Ureter (tissue), 1 donor: ENCODE data around the gene SOX1. TPM values are rescaled to one million over a fixed set of nuclear protein-coding genes. Genes with fewer than 3 reads are reported as not detected.

Experiments
- DNase-seq: peaks from one replicate; pipeline ENCODE4 v3.0.0-alpha.2; 2020; ENCODE audit warnings: low spot score
- total RNA-seq: library from RNA; stranded (reverse); gene quantifications from one replicate; pipeline ENCODE4 v1.2.4, GENCODE V29; 2023
- donor health status: DM: yes; HTN: yes; CAD: no.

Gene SOX1
- not detected for total RNA-seq

DNA sequence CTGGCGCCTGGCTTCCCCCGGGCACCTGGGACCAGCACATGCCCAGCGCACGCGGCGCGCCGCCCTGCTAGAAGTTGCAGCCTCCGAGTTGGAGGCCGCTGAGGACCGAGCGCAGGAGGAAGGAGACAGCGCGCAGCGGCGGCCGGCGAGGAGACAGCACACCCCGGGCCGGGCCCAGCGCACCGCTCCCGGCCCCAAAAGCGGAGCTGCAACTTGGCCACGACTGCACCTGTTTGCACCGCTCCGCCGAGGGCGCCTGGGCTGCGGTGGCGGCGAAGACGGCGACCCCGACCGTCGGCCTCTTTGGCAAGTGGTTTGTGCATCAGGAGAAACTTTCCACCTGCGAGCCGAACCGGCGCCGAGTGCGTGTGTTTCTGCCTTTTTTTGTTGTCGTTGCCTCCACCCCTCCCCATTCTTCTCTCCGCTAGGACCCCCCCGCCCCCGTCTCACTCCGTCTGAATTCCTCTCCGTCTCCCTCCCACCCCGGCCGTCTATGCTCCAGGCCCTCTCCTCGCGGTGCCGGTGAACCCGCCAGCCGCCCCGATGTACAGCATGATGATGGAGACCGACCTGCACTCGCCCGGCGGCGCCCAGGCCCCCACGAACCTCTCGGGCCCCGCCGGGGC, at the start of gene SOX1:
TSS of gene SOX1 (plus strand) at position 34 of the 626 bp plus-strand sequence. CDS start at position 544, 510 bp downstream.
- no peak for DNase-seq

- DNase-seq = no peak
Observed at GRCh38 chr13:112024577-112024976, 42.4 kb upstream of the SOX1 start.

- DNase-seq = no peak
Observed at GRCh38 chr13:112027250-112027649, 39.7 kb upstream of the SOX1 start.

- DNase-seq = no peak
Observed at GRCh38 chr13:112028481-112028880, 38.5 kb upstream of the SOX1 start.

DNA sequence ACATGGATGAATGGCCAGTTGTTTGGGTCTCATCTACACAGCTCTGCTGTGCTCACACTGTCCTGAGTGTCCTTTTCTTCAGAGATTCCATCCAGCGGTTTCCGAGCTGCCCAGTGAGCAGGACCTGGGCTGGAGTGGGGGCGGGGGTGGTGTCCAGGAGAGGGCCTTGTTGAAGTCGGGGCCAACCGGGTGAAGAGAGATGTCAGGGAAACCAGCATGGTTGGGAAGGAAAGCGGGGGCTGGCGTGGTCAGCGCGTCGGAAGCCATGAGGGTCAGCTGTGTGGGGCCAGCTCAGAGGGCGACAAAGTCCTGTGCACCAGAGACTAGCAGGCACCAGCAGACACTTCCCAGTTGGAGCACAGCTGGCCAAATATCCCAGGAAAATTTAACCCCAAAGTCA, 37.8 kb upstream of the SOX1 start:
- DNase-seq = no peak

DNA sequence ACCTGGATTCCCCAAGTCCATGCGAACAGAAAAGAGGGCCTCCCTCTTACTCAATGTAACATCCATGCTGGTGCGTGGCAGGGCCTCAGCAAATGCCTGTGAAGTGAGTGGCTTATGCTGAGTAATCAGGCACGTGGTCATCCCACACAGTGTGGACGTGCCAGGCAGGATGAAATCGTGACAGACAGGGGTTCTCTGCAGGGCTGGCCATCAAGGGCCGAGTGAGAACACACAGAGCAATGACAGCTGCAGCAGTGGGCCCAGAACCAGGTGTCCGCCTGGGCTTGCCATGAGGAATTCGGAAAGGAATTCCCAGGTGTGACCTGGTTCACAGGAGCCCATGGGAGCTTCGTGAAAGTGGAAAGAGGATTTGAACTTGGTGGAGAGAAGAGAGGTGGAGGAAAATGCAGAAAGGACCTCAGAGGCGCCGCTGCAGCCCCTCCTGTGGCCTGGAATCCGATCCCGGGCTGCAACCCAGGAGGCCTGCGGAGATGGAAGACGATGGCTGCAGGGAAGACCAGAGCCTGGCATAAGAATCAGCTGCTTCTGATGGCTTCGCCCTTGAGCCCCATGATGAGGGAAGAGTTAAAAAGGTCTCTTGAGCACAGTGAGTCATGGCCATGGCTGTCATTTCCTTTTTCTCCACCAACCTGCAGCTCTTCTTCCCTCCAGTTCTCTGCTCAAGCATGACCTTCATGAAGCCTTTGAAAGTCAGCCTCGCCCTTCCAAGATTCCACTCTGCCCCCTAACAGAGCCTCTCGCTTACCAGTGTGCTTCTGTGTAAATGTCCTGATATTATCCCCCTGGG, 34.6 kb upstream of the SOX1 start:
- DNase-seq = no peak

DNA sequence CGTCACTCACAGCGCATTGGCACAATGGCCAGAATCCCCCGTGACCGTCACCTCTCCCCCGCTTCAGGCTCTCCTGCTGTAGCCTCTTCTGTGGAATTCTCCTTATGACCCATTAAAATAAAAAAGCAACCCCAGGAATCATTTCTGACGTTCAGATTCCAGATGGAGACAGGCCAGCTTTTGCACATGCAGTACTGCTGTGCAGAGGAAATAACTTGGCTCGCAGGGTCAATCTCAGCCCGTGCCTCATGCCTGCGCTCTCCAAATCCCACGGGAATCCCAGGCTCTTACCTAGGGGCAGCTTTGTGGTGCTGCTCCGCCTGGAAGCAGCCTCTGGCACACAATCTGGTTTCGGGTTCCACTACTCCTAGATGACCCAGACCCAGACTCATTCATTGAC, 32.7 kb upstream of the SOX1 start:
- no peak for DNase-seq

- DNase-seq = no peak
Observed at GRCh38 chr13:112034846-112035245, 32.1 kb upstream of the SOX1 start.

DNA sequence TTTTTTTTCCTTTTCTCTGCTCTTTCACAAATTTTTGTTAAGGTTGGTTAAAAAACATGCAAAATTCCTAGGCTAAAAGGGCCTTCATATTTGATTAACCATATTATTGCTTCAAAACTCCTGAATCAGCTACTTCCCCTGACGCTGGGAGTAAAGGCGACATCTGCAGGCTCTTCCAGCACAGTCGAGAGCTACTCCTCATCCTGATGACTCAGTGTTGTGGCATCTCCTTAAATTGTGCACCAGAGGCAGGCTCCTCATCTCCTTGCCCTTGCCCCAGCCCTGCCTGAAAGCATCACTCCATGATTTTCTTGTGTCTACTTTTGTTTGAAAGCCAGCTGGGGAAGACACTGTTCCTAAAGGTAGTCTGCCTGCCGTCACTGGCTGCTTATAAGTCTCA, 24.5 kb upstream of the SOX1 start:
- no peak for DNase-seq

- DNase-seq = no peak
Observed at GRCh38 chr13:112052213-112052612, 14.7 kb upstream of the SOX1 start.

- no peak for DNase-seq
Observed at GRCh38 chr13:112053167-112053743, 13.7 kb upstream of the SOX1 start.

- DNase-seq = no peak
Observed at GRCh38 chr13:112053744-112054615, 13.0 kb upstream of the SOX1 start.

DNA sequence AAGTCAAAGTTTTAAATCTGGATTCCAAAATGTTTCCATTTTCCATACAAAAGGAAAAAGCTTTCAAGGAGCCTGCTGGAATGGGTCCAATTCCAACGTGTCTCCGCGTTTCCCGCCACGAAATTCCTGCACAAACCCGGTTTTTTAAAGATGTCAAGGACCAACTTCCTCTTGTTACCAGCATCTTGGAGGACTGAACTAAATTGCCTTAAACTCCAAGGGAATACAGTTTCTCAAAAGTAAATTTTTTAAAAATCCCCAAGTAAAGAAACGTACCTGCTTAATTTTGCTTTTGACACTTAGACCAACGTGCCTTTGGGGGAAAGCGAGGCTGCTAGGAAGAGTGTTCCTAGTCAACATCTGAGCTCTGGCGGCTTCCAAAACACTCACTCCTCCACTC, 12.3 kb upstream of the SOX1 start:
- no peak for DNase-seq

DNA sequence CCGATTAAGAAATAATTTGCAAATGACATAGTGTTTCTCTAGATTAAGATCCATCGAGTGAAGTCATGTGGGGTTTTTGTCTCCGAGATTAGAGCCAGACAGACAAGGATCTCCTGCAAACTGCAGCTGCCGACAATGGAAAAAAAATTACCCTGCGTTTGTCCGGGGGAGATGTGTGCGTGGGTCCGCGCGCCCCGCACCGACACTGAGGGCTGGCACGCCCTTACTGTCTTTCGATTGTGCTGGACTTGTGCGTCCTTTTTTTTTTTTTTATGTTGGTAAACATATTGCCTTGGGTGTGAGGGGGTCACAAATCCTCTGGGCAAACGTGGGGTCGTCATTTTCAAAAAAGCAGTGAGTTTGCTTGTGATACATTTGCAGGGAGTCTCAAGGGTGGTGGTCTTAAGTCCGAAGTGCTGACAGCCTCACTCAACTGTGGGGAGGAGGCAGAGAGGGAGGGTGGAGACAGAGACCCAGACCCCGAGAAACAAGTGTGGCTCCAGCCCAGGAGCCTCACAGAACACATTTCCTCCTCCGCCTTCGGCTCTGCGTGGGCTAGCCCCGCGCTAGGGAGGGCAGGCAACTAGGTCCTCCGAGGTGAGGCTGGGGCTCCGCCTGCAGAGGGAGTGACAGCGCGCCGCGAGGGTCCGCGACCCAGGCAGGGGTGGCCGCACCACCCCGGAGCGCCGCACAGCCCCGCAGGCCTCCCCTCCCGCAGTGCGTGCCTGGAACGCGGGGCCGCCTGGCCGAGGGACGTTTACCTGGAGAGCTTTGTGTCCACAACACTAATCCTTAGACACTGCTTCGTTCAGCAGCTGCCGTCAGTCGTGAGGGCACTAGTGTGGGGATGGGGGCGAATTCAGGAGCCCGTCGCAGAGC, 11.7 kb upstream of the SOX1 start:
- DNase-seq = no peak

DNA sequence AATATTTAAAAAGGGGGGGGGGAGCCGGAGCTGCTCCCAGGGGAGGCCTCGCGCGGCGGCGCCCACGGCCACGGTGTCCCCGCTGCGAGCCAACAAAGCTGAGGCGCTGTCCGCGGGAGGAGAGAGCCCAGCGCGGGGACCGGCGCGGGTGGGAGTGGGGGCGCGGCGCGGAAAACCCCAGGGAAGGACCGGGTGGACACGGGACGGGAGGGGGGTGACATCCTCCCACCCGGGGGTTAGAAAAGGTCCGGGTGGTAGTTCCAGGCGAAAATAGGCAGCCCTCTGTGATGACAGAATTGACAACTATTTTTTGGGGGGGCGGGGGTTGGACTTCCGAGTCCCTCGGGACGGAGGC, 11.1 kb upstream of the SOX1 start:
- DNase-seq = no peak

DNA sequence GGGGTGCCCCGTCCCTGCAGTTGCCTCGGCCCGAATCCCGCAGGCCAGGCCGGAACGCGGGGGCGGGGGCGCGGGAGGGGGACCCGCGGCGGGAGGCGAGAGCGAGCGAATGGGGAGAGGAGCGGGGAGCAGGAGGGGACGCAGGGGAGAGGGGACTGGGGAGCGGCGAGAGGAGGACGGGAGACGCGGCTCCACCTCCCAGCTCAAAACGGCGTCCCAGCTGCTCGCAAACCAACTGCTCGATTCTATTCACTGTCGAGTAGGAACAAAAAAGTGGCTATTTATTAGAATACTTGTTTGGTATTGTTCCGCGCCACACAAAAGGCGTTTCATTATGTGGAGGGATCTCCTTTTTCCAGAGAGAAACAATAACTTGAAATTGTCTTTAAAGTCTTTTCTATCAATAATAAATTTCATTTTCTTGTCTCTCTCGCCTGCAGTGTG, 10.6 kb upstream of the SOX1 start:
- DNase-seq = no peak

DNA sequence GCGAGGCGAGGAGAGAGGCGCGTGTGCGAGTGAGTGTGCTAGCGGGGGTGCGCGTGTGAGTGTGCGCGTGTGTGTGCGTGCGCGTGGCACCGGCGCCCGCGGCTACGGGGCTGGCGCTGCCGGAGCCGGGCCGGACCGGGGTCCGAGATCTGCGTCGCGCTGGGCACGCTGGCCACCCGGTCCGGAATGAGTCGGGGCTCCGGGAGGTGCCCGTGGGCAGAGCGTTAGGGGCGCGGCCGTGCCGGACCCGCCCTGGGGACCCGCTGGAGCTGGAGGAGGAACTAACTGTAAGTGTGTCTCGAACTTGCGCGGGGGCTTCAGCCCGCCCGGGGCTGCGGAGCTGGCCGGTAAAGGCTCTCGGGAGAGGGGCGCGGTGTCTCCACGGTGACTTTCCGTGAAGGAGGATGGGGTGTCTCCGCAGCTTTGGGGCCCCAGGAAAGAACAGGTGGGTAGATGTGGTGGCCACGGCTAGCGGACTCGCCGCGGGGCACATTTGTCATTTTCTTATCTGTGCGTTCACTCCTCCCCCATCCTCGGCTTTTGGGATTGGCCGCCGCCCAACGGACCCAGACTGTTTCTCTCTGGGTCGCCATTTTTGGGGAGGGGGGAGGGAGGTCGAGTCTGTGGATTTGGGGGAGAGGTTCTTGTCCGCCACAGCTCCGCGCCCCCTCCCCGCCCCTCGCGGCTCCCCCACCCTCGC, 10.1 kb upstream of the SOX1 start:
- no peak for DNase-seq

DNA sequence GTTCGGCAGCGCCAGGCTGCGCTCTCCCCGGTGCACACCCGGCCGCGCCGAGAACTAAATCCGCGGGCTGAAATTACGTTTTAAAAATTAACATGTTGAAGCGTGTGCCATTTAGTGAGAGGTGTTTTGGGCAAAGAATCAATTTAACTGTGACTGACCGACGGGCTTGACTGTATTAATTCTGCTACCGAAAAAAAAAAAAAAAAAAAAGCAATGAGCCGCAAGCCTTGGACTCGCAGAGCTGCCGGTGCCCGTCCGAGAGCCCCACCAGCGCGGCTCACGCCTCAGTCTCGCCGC, 9.6 kb upstream of the SOX1 start:
- DNase-seq = no peak

- DNase-seq = no peak
Observed at GRCh38 chr13:112057736-112058518, 9.0 kb upstream of the SOX1 start.

DNA sequence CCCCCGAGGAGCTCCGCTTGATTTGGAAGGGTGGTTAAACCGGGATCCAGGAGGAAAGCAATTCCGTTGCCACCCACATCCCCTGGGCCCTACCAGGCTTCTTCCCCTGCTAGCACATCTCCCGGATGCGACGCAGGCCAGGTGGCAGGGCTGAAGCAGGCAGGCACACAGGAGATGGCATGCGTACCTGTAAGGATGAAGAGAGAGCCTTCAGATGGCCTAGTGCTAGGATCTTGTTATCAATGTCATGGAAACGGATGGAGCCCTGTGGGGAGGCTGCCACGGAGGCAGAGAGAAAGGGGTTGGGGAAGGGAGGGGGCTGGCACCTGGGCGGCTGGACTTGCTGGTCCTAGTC, 8.5 kb upstream of the SOX1 start:
- no peak for DNase-seq
